Embryonic facial prominence (tissue), 1 donor: ENCODE data around the gene PLEKHG2.

Source experiments
- DNase-seq: peaks from one replicate; pipeline ENCODE4 v3.0.0-alpha.2; 2016; ENCODE audit errors: extremely low spot score

PLEKHG2 gene

DNA sequence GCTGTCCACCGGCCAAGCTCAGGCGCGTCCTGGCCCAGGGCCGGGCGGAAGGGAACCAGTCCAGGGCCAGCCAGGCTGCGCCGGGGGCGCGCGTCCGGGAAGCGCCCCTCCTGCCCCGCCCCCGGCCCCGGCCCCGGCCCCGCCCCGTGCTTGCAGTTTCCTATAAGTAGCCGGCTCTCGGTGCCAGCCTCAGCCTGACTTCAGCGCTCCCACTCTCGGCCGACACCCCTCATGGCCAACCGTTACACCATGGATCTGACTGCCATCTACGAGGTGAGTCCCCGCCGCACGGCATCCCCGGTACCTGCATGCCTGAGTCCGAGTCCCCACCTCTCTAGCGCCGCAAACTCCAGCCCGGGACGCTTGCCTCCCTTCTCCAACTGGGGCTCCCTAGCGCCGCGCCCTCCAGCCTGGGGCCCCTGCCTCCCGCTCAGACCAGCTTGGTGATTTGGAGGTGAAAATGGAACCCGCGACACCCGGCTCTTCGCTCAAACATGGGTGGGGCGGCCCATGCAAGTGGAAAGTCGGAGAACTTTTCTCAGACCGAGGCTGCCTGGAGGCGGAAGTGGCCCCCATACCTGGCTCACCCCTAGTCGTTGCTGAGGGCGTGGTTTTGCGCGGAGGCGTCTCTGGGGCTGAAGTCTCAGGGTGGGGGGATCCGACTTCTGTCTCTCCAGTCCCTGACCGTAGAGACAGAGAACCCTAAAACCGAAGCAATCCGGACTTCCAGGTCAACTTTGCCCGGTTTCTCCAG is 5.6 kb upstream of the PLEKHG2 start, which contains the start of gene ZFP36:
Gene ZFP36, plus strand, starts transcription at position 192 of the 754 bp plus-strand sequence. Its CDS starts 58 bp downstream, at position 250.
- no peak for DNase-seq

DNA sequence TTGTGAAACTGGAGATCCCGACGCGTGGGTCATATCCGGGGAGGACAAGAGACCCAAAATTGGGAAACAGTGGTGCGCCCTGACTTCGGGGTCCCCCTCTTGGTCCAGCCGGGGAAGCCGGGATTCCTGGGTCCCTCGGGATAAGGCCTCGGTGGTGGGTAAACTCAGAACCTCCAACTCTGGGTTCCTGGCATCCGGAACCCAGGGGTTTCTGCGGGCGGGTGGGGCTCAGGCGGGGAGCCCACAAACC is 5.1 kb upstream of the PLEKHG2 start:
- no peak for DNase-seq

DNA sequence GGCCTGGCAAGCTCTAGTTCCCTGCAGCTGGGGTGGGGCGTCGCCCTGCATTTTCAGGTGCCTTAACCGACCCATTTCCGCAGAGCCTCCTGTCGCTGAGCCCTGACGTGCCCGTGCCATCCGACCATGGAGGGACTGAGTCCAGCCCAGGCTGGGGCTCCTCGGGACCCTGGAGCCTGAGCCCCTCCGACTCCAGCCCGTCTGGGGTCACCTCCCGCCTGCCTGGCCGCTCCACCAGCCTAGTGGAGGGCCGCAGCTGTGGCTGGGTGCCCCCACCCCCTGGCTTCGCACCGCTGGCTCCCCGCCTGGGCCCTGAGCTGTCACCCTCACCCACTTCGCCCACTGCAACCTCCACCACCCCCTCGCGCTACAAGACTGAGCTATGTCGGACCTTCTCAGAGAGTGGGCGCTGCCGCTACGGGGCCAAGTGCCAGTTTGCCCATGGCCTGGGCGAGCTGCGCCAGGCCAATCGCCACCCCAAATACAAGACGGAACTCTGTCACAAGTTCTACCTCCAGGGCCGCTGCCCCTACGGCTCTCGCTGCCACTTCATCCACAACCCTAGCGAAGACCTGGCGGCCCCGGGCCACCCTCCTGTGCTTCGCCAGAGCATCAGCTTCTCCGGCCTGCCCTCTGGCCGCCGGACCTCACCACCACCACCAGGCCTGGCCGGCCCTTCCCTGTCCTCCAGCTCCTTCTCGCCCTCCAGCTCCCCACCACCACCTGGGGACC is 4.6 kb upstream of the PLEKHG2 start:
- DNase-seq = no peak

DNA sequence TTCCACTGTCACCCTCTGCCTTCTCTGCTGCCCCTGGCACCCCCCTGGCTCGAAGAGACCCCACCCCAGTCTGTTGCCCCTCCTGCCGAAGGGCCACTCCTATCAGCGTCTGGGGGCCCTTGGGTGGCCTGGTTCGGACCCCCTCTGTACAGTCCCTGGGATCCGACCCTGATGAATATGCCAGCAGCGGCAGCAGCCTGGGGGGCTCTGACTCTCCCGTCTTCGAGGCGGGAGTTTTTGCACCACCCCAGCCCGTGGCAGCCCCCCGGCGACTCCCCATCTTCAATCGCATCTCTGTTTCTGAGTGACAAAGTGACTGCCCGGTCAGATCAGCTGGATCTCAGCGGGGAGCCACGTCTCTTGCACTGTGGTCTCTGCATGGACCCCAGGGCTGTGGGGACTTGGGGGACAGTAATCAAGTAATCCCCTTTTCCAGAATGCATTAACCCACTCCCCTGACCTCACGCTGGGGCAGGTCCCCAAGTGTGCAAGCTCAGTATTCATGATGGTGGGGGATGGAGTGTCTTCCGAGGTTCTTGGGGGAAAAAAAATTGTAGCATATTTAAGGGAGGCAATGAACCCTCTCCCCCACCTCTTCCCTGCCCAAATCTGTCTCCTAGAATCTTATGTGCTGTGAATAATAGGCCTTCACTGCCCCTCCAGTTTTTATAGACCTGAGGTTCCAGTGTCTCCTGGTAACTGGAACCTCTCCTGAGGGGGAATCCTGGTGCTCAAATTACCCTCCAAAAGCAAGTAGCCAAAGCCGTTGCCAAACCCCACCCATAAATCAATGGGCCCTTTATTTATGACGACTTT is 3.9 kb upstream of the PLEKHG2 start:
- no peak for DNase-seq

DNA sequence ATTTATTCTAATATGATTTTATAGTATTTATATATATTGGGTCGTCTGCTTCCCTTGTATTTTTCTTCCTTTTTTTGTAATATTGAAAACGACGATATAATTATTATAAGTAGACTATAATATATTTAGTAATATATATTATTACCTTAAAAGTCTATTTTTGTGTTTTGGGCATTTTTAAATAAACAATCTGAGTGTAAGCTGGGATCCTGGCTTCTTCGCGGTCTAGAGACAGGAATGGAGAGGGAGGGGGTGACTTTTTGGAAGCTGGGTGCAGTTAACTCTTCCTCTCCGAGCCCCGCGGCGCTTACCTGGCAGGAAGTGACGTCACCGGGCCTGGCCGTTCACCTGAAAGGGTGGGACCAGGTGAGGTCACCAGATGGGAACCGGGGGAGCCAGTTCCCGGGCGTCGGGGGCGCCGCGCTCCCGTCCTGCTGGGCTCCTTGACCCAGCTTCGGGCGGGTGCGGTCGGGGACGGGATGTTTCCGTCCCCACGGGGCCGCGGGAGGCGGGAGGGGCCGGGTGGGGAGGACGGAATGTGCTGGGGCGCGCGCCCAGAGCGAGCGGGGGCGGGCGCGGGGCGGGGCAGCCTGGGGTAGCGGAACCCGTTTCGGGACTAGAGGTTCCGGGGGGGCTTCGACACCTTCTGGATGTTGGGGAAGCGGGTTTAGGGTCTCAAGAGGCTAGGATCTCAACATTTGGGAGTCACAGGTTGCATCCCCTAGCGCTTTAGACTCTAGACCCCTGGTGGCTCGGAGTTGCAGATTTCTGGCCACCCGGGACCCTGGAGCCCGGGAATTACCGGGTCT is 3.1 kb upstream of the PLEKHG2 start:
- DNase-seq = no peak

DNA sequence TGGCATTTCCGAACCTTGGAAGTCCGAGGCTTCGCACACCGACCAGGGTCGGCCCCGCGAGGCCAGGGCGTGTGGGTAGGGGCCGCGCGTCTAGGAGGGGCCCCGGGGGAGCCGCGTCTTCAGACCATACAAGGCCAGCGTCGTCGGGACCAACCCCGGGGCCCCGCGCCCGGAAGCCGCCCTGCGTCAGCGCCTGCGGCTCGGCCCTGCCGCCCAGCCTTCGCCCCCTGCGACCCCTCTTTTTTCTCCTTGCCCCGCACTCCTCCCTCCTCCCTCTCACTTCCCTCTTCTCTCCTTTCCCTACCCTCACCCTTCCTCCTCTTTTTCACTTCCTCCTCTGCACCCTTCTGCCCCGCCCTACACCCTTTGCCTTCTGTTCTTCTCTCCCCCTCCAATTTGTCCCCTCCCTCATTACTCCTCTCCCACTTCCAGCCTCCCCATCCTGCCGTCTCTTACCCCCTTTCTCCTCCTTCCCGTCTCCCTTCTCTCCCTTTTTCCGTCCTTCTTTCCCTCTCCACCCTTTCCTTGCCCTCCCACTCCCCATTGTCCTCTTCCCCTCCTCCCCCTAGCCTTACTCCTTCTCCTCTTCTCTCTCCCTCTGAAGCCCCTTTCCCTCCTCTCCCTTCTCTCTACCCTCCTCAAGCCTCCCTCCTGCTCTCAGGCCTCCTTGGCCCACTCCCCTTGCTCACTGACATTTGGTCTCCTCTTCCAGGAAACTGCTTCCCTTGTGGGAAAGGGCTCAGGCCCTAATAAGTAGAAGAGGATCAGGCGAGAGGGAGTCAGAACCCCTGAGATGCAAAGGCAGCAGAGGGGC is 2.2 kb upstream of the PLEKHG2 start:
- DNase-seq = no peak

DNA sequence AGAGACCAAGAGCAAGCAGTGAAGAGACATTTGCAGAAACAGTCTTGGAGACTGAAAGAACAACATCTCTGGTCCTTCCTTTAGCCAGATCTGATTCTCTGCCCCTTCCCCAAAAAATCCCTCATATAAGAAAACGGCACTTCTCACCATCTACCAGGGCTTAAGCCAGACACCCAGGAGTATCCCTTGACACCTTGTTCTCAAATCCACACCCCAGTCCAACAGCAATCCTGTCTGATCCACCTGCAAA is 1.7 kb upstream of the PLEKHG2 start:
- no peak for DNase-seq

DNA sequence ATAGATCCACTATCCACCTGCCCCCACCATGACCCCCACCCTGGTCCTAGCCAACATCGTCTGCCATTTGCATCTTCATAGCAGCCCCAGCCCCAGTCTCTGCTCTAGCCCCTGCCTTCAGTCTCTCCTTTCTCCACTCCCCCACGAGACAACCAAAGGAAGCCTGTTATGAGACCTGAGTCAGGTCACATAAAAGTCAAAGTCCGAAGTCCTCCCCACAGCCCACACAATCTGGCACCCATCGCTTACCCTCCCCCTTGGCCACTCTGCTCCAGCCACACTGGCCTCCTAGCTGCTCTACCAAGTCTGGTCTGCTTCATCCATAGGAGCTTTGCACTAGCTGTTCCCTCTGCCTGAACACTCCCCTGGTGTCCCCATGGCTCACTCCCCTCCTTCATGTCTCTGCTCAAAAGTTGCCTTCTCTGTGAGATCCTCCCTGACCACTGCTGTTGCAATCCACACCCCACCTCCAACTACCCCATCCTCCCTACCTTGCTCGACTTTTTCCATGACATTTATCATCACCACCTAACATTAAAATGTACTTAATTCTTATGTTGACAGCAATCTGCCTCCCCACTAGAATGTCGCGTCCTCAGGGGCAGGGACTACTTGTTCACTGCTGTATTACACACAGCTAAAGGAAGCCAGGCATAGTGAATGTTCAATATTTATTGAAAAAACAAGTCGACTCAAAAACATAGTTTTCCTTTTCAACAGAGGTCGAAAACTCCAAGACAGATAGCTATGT is 1.2 kb upstream of the PLEKHG2 start:
- no peak for DNase-seq

DNA sequence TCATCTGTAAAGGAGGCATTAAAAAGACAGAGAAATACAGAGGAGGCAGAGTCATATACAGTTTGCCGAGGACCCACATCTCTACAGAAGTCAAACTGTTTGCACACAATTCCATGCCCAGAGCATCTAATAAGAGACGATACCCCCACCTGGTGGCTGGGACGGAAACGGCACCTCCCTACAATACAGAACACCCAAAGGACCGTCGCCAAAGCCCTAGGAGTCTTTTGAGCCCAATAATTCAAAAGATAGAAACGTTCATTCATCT is 703 bp upstream of the PLEKHG2 start:
- peak; percentile 85 for DNase-seq

DNA sequence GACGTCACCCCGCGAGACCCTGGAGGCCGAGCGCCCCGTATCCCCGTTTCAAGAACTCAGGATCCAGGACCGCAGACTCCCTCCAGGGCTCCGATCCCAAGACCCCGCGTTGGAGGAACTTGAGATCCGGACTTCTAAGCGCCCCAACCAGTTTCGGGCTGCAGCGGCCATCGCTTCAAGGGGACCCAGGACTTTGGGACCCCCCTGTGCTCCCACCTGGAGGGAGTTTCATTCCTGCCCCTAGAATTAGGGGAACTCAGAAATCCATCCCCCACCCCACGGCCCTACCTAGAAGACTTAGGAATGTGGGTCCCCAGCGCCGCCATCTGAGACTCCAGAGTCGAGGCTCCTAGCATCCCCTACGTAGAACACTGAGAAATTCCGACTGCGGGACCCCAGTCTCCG is 400 bp downstream of the PLEKHG2 start:
- no peak for DNase-seq

DNA sequence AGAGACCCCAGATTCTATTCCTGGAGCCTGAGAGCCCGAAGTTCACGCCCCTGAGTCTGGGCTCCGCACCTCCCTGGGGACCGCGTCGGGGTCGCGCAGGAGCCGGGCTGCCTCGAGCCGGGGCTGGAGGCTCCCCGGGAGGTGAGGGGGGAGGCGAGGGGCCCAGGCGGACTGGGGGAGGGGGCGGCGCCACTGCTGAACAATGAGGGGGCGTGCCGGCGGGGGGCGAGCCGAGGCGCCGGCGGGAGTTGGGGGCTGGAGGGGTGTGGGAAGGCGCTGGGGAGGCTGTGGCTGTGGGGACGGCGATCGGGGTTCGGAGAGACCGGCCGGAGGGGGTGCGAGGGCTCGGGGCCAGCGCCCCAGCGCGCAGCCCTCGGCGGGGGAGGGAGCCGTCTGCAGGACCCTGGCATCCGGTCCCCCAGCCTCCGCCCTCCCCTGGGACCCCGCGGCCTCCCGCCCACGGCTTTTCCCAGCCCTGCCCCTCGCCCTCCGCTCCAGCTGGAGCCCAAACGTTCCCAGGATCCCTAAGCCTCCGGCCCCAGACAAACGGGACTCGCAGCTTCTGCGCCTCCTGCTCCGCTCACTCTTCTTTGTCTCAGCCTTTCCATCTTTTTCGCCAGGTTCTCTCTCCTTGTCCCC is 922 bp downstream of the PLEKHG2 start:
- no peak for DNase-seq

DNA sequence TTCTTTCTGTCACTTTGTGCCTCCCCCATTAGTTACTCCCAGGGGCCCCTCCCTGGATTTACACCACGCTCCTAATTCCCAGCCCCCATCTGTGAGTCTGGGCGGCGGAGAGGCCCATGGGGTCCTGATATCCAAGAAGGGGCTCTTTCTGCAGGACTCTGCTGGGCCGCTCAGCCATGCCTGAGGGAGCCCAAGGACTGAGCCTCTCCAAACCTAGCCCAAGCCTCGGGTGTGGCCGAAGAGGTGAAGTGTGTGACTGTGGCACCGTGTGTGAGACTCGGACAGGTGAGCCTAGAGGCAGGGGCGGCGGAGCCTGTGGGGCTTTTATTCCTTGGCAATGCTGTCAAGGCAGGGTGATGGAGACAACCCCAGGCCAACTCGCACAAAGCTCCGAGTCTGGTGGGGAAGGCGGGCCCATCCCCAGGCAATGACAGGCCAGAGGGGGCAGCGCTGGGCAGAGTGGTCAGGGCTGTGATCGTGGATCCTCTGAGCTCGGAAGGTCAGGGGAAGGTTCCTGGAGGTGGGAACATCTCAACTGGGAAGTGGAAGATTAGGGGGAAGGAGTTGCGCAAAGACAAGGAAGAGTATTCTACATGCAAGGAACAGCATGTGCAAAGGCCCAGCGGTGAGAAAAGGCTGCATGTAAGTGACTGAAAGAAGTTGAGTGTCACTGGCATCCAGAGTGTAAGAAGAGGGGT is 1.6 kb downstream of the PLEKHG2 start:
- DNase-seq = no peak

DNA sequence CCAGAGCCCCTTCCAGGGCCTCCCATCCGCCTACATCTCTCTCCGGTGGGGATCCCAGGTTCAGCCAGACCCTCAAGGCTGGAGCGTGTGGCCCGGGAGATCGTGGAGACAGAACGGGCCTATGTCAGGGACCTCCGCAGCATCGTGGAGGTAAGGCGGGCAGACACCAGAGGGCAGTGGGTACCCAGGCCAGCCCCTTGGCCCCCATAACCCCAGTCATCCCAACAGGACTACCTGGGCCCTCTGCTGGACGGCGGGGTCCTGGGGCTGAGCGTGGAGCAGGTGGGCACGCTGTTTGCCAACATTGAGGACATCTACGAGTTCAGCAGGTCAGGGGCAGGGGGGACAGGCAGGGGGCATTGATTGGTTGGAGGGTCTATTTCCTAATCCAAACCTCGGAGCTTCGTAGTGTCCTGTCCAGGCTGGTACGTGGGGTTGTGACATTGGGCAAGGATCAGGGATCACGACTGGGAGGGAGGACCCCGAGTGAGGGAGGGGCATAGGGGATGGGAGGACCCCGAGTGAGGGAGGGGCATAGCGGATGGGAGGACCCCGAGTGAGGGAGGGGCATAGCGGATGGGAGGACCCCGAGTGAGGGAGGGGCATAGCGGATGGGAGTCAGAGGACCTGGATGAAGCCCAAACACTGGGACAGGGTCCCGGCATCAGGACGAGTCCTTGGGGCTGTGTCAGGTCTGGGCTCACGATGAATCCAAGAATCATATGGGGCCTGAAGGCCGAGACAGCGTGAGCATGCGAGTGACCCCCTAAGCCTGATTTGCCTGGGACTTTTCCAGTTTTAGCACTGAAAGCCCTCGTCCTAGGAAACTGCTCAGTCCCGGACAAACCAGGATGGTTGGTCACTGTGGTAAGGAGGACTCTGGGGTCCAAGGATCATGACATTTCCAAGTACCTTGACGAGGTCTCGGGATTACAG is 2.9 kb downstream of the PLEKHG2 start:
- DNase-seq = no peak

DNA sequence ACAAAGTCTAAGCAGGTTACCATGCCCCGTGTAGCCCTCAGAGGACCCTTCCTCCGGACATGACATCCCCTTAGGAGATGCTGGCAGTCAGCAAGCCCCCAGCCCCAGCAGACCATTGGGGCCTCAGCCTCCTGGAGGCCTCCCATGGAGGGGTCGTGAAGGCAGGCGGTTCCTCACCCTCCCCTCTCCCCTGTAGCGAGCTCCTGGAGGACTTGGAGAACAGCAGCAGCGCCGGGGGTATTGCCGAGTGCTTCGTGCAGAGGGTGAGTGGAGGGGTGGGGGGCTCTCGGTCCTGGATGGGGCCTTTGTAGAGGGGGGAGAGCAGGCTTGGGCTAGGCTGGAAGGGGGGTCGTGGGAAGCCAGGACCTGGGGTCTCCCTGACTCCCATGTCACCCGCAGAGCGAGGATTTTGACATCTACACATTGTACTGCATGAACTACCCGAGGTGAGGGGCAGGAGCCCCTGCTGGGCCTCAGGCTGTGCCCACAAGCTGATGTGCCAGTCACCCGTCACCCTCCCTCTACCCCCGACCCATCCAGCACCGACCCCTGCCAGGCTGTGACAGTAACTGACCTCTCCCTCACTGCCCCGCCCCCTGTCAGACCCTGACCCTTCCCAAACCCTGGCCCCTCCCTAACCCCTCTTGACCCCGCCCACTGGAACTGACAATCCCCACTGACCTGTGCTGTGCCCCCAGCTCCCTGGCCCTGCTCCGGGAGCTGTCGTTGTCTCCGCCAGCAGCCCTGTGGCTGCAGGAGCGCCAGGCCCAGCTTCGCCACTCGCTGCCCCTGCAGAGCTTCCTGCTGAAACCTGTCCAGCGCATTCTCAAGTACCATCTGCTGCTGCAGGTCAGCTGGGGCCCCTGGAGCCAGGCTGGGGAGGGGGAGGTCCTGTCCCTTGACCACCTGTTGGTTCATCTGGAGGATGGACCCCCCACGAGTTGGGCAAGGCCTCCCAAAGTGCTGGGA is 4.0 kb downstream of the PLEKHG2 start:
- no peak for DNase-seq

DNA sequence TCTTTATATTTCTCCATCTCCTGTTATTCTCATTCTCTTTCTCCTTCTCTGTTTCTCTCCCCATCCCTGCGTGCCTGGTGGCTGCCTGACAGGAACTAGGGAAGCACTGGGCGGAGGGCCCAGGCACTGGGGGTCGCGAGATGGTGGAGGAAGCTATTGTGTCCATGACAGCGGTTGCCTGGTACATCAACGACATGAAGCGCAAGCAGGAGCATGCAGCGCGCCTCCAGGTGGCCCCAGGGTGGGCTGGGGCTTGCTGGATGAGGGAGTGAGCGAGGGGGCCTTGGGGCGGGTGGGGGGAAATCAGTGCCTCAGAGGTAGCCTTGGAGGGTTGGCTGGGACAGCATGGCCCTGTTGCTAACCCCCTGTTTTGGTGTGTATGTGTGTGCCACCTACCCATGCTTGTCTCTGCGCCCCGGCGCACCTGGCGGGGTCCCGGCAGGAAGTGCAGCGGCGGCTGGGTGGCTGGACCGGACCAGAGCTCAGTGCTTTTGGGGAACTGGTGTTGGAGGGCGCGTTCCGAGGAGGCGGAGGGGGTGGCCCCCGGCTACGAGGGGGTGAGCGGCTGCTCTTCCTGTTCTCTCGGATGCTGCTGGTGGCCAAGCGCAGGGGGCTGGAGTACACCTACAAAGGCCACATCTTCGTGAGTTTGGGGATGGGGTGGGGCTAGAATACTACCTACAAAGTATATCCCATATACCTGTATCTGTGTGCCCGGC is 5.2 kb downstream of the PLEKHG2 start:
- no peak for DNase-seq

DNA sequence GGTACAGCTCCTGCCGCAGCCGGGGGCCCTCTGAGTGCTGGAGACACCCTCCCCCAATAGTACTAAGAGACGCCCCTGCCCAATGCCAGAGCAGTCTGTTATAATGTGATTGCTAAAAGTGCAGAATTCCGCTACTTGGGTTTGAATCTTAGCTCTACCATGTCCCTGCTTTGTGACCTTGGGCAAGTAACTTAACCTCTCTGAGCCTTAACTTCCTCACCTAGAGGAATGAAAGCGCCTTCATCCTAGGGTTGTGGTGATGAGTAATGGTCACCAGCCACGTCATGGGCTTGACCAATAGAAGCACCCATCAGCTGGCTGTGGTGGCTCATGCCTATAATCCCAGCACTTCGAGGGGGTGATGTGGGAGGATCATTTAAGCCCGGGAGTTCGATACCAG is 6.5 kb downstream of the PLEKHG2 start:
- no peak for DNase-seq

DNA sequence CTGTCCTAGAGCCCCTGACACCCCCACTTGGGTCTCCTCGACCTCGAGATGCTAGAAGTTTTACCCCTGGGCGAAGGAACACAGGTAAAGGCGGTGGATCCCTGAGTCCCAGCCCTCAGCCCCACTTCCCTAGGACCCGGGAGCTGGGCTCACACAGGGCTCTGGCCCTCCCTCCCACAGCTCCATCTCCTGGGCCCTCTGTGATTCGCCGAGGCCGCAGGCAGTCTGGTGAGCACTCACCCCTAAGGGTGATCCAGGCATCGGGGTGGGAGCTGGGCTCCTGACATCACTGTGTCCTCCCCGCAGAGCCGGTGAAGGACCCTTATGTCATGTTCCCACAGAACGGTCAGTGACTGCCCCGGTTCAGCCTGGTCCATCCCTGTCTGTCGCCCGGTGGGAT is 8.3 kb downstream of the PLEKHG2 start:
- no peak for DNase-seq
